ENCODE results near the gene MYLIP.
A peak's percentile ranks its signal among the peaks of the same experiment; 100 is the strongest.

Gene MYLIP

GRCh38 chr6:16128759-16129622 lies at the start of gene MYLIP:
TSS of gene MYLIP (plus strand) at chr6:16129086. CDS start at chr6:16129323, 237 bp downstream.
- DNase-seq (ENCODE audit: low spot score) = peak; percentile 96

- DNase-seq (ENCODE audit: low spot score) = no peak
Observed at GRCh38 chr6:16079354-16079753, 49.5 kb upstream of the MYLIP start.

- DNase-seq (ENCODE audit: low spot score) = no peak
Observed at GRCh38 chr6:16080204-16080603, 48.7 kb upstream of the MYLIP start.

- DNase-seq (ENCODE audit: low spot score) = no peak
Observed at GRCh38 chr6:16081326-16081725, 47.6 kb upstream of the MYLIP start.

GRCh38 chr6:16082361-16082760 lies 46.5 kb upstream of the MYLIP start:
- DNase-seq (ENCODE audit: low spot score) = no peak

- DNase-seq (ENCODE audit: low spot score) = no peak
Observed at GRCh38 chr6:16086965-16087364, 41.9 kb upstream of the MYLIP start.

- DNase-seq (ENCODE audit: low spot score) = no peak
Observed at GRCh38 chr6:16087386-16087785, 41.5 kb upstream of the MYLIP start.

- DNase-seq (ENCODE audit: low spot score) = no peak
Observed at GRCh38 chr6:16088409-16088808, 40.5 kb upstream of the MYLIP start.

- DNase-seq (ENCODE audit: low spot score) = no peak
Observed at GRCh38 chr6:16089232-16090062, 39.4 kb upstream of the MYLIP start.

GRCh38 chr6:16090452-16090851 lies 38.4 kb upstream of the MYLIP start:
- DNase-seq (ENCODE audit: low spot score) = no peak

- no peak for DNase-seq (ENCODE audit: low spot score)
Observed at GRCh38 chr6:16090920-16091319, 38.0 kb upstream of the MYLIP start.

- DNase-seq (ENCODE audit: low spot score) = no peak
Observed at GRCh38 chr6:16092140-16092539, 36.7 kb upstream of the MYLIP start.

- no peak for DNase-seq (ENCODE audit: low spot score)
Observed at GRCh38 chr6:16092990-16093389, 35.9 kb upstream of the MYLIP start.

- DNase-seq (ENCODE audit: low spot score) = no peak
Observed at GRCh38 chr6:16095180-16095579, 33.7 kb upstream of the MYLIP start.

GRCh38 chr6:16097382-16098171 lies 31.3 kb upstream of the MYLIP start:
- DNase-seq (ENCODE audit: low spot score) = no peak

GRCh38 chr6:16098211-16098610 lies 30.7 kb upstream of the MYLIP start:
- no peak for DNase-seq (ENCODE audit: low spot score)

- no peak for DNase-seq (ENCODE audit: low spot score)
Observed at GRCh38 chr6:16102208-16102607, 26.7 kb upstream of the MYLIP start.

GRCh38 chr6:16103722-16104121 lies 25.2 kb upstream of the MYLIP start:
- no peak for DNase-seq (ENCODE audit: low spot score)

GRCh38 chr6:16104624-16105433 lies 24.1 kb upstream of the MYLIP start:
- no peak for DNase-seq (ENCODE audit: low spot score)

- no peak for DNase-seq (ENCODE audit: low spot score)
Observed at GRCh38 chr6:16105854-16106253, 23.0 kb upstream of the MYLIP start.

- DNase-seq (ENCODE audit: low spot score) = no peak
Observed at GRCh38 chr6:16106991-16107787, 21.7 kb upstream of the MYLIP start.

Data from hematopoietic multipotent progenitor cell treated with erythropoietin and hydrocortisone succinate and interleukin-3 and kit ligand, for 17 days (in vitro differentiated cells).